Stimulated activated CD8-positive, alpha-beta memory T cell treated with anti-CD3 and anti-CD28 coated beads, Interleukin-2, amount 100 ng/mL, for 1 hour (primary cell): Measurements from ENCODE around the gene SORBS1.
"Not testable (repeated sequence)": the region's sequence is repeated elsewhere in the genome, so short reads cannot be mapped to it uniquely, and the experiment has no call there.

ENCODE experiments used
- DNase-seq, 2 donors: peaks; one replicate each; pipeline ENCODE4 v3.0.0-alpha.2; 2020; ENCODE audit warnings: low read depth in 2 of 2

Gene SORBS1

DNA sequence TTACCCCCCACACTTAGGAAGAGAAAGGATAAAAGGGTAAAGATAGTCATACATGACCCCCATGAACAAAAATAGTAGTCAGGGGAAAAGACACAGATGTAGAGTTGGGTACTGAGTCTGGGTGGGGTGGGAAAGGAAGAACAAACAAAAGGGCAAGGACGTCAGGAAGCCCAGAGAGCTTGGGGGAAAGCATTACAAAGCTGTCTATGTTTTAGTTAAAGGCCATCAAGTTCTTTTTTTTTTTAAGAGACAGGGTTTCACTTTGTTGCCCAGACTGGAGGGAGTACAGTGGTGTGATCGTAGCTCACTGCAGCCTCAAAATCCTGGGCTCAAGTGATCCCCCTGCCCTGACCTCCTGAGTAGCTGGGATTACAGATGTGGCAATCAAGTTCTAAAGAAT is 172.0 kb downstream of the SORBS1 start:
- no peak for DNase-seq

DNA sequence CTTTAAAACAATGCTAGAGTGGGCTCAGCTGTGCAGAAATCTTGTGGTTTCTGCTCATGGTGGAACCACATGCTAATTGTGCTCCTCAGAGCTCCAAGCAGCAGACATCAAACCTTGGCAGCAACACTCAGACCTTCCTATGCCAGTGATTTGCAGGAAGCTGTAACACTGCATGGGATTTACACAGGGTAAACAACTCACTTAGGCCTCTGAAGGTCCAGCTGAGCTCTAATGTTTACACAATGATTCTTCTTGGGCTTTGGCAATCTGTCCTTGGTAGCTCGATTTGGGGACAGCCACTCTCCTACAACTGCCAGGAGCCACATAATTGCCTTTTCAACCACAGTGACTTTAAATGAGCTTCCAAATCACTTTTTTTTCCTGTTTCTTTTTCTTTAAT is 172.6 kb downstream of the SORBS1 start:
- no peak for DNase-seq

DNA sequence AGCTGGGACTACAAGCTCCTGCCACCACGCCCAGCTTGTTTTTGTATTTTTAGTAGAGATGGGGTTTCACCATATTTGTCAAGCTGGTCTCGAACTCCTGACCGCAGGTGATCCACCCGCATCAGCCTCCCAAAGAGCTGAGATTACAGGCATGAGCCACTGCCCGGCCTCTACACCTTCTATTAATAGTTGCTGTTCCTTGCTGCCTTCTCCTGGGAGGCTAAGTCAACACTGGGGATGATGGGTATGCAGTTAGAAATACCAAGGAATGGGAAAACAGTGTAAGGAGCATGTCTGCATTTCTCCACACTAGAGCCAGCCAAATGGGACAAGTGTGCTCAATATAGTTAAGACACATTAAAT is 173.1 kb downstream of the SORBS1 start:
- no peak for DNase-seq

DNA sequence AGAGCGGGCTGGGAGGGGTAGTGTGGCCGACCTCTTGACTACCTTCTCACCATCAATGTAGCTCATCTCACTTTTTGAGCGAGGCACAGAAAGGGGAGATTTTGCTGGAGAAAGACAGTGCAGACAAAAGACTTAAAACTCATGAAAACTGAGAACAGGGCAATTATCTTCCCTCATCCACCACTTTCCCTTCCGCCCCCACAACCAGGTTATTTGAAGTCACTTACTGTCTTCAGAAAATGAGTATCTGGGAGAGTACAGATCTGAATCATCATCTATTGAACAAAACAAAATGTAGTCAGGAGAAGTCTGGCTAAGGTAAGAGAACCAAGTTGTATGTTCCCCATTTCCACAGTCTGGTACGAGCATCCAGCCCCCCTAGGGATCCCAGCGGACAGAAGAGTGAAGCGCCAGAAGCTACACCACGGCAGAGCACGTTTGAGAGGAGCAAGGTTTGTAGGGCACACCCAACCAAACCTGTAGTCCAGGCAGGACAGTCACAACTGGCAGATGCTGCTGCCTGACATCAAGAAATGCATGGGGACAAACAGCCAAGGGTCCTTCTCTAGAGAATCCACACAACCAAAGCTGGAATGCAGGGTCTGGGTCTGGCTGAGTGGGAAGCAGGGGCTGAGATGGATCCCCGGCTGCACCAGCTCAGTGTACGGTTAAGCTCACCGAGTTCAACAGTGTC is 177.0 kb downstream of the SORBS1 start:
- DNase-seq, result no peak

DNA sequence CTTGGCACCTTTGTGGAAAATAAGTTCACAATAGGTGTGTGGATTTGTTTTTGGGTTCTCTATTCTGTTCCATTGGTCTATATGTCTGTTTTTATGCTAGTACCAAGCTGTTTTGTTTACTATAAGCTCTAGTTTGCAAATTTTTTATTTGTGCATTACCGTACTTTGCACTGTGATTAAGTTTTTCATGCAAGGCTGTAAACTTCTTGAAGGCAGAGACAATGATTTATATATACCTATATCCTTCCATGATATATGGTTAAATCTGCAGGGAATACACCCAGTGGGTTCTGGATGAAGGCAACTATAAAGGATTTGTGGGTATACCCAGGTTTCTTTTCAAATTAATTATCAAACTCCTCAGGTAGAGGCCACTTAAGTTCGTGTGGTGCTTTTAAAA is 178.6 kb downstream of the SORBS1 start:
- DNase-seq, result no peak

DNA sequence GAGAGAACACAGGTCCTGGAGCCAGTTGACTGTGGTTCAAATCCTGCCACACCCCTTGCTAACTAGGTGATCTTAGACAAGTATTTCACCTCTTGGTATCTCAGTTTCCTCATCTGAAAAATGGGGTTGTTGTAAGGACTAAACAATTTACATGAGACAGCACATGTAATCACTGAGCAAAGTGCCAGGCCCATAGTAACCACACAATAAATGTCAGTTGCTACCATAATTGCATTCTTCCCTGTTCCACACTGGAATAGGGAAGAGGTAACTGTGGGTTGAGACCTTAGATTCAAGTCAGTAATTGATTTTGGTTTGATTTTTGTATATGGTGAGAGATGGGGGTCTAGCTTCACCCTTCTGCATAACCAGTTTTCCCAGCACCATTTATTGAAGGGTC is 179.0 kb downstream of the SORBS1 start:
- no peak for DNase-seq

DNA sequence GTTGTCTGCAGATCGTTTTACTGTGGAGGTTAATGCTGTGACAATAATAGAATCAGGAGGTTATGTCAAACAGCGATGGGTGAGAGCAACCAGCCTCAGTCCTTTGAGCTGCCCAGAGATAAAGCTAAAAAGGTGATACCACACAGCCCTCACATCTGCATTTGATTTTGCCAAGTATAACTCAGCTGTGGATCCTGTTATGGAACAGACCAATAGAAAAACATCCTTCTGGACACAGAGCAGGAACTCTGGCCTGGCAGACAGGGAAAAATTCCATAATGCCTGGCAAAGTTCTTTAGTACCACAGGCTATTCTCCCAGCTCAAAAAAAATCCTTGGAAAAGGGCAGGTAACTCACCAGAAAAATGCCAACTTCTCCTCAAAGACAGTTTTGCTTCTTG is 183.2 kb downstream of the SORBS1 start:
- no peak for DNase-seq

DNA sequence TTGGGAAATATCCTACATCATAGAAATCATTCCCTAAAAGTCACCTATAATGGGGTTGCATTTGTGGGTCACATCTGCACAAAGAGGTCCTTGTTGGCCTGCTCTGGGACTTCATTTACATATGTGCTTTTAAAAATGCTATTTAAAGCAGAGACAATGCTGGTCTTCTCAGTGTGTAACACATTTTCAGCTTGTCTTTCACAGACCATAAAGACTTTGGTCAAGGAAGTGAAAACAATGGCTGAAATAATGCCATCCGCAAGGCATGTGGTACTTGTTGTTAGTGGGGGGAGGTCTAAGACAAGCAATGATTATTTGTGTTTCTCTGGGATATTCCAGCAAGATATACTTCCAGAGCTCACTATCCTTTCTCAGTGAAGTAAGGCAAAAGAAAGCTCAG is 185.8 kb downstream of the SORBS1 start:
- DNase-seq, result no peak

DNA sequence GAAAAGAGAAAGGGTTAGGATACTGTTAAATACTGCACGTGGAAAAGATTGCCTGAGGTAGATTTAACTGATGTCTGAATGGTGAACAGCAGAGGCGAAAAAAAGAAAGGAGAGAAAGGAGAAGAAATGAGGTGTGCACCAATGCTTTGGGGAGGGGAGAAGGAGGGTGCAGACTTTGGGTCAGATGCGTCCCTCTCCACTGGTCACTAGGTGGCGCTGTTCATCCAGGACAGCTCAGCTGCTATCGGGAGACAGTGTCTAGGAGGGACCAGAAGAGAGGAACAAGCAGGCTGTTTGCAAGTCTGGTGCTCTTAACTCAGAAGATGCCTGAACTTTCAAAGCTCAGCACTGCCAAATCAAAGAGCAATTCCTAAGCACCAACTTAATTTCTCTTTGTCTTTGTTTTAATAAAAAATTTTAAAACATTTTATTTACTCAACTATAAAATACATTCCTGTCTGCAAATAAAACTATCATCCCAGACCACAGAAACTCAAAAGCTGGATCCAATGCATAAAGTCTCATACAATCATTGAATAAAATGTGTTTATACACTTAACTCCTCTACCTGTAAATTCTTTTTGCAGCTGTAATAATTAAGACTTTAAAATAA is 186.5 kb downstream of the SORBS1 start:
- DNase-seq, result no peak

DNA sequence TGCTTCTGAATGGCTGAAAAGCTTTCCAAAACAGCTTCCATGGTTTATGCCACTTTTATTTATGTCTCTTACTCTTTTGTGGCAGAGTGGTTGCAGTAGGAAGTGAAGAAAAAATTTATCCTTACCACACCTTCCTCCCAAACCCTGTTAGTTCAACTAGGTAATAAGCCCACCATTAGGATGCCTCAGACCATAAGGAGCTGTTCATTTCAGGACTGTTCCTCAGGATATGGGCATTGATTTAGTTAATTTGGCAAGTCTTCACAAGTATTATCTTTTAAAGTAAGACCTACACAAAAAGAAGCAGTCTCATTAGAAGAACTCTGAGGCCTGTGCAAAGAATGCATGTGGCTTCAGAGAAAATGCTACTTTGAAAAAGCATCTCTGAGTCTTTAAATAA is 187.5 kb downstream of the SORBS1 start:
- DNase-seq, result no peak

DNA sequence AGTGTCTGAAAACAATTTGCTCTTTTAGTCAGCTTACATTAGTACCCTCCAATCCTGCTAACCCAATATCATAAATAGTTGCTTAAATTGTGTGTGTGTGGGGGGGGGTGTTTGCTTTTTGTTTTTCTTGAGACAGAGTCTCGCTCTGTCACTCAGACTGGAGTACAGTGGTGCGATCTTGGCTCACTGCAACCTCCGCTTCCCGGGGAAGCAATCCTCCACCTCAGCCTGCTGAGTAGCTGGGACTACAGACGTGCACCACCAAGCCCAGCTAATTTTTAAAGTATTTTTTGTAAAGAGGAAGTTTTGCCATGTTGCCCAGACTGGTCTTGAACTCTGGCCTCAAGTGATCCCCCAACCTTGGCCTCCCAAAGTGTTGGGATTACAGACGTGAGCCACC is 196.8 kb downstream of the SORBS1 start:
- no peak for DNase-seq

DNA sequence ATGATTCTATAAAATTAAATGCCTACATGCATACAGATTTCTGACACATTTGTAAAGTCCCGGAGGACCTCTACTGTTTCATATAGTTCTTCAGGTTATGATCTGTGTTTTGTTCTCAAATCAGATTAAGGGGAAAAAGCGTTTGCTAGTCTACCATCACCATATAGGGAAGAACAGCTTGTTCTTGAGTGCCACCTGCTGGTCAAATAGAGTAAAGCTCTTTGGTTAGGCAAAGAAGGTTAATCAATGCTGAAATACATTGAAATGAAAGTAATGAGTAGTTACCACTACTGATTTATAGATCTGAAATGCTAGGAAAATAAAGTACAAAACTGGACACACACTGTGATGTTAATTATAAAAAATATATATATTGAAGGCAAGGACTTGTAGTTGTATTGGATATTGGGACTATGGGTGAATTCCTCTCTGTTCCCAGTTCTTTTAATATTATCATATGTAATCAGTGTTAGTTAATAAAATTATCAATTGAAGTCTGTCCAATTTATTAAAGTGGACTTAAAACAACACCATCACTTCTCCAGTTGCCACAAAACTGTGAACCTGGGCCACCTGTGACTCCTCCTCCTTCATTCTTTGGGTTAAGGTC is 197.8 kb downstream of the SORBS1 start:
- no peak for DNase-seq

DNA sequence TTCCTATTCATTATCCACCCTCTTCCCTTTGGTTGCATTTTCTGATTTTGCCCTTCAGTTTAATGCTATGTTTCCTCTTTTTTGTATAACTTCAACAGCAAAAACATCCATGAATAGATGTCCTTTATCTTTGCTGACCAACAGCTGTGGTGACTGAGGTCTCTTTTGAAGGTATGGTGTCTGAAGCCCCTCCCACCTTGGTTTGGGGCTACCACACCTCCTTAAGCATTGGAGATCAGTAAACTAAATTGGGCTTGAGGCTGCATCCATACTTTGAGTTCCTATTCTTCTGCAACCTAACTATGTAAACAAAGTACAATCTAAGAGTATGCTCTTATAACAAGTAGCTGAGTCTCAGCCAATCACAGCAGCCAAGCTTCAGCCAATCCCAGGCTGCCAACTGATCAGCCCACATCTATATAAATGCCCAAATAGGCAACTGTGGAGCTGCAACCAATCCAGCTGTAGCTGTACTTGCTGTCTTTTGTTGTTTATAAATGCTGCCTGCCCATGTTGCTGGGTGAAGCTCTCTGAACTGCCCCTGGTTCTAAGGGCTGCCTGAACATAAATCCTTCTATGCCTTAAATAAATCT is 201.0 kb downstream of the SORBS1 start:
- DNase-seq, result no peak

DNA sequence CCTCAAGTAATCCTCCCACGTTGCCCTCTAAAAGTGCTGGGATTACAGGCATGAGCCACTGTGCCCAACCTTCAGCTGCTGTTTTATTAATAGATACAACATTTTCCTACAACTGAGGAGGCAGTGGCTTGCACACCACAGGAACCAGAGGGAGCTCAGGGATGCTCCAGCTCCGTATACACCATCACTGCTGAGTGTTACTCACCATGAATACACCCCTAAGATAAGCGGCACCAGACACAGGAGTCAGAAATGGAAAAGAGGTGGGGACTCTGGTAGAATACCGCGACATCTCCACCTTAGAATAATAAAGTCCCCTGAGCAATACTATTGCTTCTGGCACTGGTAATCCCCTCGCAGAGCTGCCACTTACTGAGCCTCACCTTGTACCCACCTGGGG is 201.7 kb downstream of the SORBS1 start:
- no peak for DNase-seq

DNA sequence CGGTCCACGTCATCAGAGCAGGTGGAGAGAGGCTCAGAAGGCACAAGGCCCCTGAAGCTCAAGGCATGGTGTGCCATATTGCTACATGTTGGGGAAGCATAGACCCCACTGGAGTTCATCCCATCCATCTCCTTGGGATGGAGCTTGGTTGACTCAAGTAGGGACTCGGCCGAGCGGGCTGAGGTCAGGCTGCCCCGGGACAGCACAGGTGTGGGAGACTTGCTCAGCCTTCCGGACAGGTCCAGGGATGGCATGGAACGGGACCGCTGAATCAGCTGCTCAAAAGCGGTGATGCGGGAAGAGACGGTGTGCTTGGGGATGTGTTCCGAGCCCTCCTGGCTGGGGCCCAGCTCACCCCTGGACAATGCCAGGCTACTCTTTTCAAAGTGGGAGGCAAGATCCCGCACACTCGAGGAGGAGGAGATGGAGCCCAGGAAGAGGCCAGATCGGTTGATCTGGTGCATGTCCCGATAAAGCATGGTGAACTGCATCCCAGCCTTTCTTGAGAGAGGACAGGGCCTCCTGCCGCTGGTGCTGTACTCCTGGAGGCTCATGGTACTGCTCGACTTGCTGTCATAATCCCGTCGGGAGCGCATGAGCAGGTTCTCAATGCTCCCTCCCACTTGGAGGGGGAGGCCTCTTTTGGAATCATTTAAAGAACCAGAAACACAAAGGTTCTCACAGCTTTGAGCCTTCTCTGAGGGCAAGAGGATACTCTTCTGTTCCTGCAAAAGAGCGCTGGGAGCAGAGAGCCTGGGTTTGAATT is 204.8 kb downstream of the SORBS1 start:
- DNase-seq, result no peak

DNA sequence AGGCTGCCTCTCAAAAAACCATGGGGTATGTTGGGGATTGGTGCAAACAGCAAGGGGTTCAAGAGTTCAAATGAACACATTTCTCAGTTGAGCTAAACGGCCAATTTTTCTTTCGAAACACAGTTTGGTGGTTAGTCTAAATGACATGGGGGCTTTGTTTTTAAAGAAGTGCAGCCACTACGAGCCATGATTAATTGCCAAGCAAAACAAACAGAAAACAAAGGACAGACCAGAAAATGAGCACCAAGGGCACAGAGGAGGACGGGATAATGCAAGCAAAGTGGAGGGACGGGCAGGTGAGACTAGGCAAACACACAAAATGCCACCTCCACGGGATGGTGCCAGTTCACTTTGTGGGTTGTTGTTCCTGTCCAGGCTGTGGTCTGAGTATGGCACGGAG is 205.9 kb downstream of the SORBS1 start:
- no peak for DNase-seq

DNA sequence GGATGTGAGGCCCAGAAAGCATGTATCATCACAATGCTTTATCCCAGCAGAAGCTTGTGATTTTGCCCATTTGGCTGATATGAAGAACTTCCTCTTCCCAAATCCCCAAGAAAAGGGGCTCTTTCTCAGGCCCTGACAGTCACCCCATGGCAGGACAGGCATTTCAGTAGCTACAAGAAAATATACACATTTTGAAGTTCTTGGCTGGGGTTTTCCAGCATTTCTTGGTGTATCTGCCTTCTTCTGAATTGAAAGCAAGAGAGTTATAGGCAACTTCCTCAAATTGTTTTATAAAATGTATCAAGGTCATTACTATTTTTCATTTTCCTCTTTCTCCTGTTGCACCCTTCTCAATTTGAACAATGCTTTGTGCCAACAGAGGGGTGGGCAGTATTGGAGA is 207.1 kb downstream of the SORBS1 start:
- no peak for DNase-seq

DNA sequence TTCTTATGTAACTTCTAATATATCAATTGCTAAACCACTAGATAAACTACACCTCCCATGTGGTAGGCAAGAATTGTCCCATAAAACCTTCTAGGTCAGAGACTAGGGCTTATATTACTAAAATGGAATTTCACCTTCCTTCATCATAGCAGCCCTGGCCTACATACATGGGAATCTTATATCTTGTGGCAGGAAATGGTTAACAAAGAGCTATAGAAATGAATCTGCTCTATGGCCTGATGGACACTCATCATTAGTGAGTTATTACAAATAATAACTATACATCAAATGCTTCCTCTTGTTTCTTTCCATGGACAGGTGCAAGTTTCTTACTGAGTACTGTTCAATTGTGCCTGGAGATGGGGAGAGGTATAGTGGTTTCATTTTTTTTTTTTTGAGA is 208.0 kb downstream of the SORBS1 start:
- no peak for DNase-seq

DNA sequence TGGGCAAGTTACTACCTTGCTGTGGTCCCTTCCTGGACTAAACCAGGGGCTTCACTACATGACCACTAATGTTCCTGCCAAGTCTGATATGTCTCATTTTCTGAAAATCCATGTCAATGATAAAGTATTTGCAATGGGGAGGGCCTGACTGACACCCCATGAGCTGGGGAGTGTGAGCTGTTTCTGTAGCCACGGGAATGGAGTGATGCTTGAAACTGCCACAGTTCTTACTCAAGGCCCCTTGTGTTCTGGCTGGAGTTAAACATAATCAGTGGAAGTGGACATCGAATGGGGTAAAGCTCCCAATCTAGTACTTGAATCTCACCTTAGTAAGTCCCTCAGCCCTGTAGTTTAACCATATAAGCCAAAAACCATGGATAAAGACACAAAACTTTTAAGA is 208.5 kb downstream of the SORBS1 start:
- no peak for DNase-seq

DNA sequence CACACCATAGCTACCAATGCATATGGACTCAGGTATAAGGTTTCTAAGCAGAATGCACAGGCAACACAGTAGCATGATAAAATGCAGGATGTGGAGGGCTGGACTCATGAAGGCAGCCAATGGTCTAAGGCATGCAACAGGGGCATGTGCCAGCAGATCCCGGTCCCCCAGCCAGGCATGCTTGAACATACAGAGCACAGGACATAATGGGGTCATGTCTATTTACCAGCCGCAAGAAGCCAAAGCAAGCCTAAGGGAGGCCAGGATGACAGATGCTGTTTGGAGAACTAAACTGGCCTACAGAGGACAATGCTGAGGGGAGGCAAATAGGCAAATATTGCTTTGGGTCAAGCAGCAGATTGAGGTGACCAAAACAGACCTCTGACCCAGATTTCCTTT is 210.3 kb downstream of the SORBS1 start:
- DNase-seq, result no peak

DNA sequence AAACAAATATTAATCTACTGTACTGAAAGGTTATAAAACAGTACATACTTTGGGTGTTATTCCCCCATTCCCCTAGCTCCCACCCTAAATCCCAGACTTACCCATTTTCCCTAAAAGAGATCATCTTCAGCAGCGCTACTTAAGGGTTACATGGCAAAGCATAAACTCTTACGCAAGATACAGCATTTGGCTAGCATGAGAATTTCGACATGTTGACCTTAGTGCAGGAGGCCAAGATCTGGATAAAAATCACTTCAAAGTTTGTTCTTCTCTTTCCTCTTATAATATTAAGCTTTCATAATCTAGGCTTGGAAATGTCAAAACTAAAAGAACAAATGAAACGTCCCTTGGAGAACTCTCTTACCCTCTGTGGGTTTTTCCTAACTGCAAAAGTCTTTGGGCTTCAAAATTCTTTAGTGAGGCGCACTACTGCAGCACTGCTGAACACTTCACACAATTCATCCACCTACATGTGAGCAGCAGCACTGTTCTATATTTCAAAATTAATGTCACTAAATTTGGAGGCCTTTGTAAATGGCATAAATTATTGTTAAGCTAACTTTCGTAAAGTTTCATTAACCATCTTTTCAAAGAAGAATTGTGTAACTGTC is 210.8 kb downstream of the SORBS1 start:
- no peak for DNase-seq

DNA sequence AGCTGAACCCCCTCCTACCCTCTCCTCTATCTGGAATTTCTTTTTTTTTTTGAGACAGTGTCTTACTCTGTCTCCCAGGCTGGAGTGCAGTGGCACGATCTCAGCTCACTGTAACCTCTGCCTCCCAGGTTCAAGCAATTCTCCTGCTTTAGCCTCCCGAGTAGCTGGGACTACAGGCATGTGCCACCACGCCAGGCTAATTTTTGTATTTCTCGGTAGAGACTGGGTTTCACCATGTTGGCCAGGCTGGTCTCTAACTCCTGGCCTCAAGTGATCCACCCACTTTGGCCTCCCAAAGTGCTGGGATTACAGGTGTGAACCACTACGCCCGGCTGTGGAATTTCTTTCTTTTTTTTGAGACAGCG is 213.8 kb downstream of the SORBS1 start:
- not testable (repeated sequence) for DNase-seq
